ENCODE data around the gene DKKL1. TPM values are rescaled to one million over a fixed set of nuclear protein-coding genes. Genes with fewer than 3 reads are reported as not detected.
A peak's percentile ranks its signal among the peaks of the same experiment; 100 is the strongest.
"Not testable (repeated sequence)": the region's sequence is repeated elsewhere in the genome, so short reads cannot be mapped to it uniquely, and the experiment has no call there.

Gene DKKL1
- total RNA-seq, 2 donors from 2014 or later = not detected

DNA sequence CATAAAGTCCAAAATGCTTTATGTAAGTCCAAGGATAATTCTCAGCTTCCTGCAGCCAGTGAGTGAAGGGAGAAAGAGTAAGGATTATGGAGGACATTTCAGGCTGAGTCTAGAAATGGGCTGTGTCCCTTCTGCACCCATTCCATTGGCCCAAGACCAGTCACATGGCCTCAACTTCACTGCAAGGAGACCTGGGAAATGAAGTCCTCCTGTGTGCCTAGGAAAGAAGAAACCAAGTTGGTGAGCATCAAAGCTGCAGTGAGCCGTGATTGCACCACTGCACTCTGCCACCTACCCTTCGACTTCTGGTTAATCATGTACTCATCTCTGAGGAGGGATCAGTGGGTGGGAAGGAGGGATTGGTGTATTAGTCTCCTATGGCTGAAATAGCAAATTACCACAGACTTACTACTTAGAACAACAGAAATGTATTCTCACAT, 32.0 kb upstream of the DKKL1 start:
- Histone ChIP-seq H3K4me3 (no peak overlapping the region), H3K4me1 (no peaks in the 10 kb centered on the region), H3K27ac (no peak overlapping the region), H3K36me3 (replicated peaks in 1 of 2; ENCODE audit: insufficient read depth in 1 of 2, low read depth in 2 of 2) (no peaks in the 10 kb centered on the region), H3K9me3 (no peaks in the 10 kb centered on the region), H3K27me3 (no peaks in the 10 kb centered on the region)
- no peak for TF ChIP-seq POLR2A (IDR thresholded peaks at IDR 0.05)
- no peak for TF ChIP-seq CTCF (IDR thresholded peaks at IDR 0.05)
- intact Hi-C loops (cut with DNase I) = no loop called here
- peak; percentile 82 for ATAC-seq
- DNase-seq = peak; percentile 26 to 51 (median 40)
- 61 to 72% methylated on average over 2 of the region's 2 CpGs for WGBS, 2 donors

- H3K27ac ChIP-seq, ATAC-seq: not testable (repeated sequence)
- WGBS, 2 donors = 89 to 91% methylated on average over 13 of the region's 13 CpGs
These were observed 30.8 kb upstream of the DKKL1 start for GRCh38 chr19:49332691-49333417.

DNA sequence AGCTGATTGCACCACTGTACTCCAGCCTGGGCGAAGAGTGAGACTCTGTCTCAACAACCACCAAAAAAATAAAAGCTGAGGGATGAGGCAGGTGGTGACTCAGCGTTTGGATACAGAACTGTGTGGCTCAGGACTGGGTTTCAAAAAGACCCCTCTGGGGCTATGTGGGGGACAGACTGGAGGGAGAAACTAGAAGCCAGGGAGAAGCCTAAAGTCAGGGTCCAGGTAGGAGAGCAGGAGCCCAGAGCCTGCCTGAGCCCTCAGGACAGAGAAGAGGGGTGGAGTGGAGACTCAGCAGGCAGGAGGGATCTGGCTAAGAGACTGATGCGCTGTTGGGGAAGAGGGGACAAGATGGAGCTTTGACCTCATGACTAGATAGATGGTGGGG, 30.3 kb upstream of the DKKL1 start:
- Histone ChIP-seq H3K9me3 (no peaks in the 10 kb centered on the region), H3K27me3 (no peaks in the 10 kb centered on the region), H3K4me3 (no peak overlapping the region), H3K36me3 (replicated peaks in 1 of 2; ENCODE audit: insufficient read depth in 1 of 2, low read depth in 2 of 2) (no peaks in the 10 kb centered on the region), H3K4me1 (peaks cover 4% of the 10 kb centered on the region), H3K27ac (no peak overlapping the region)
- no peak for ATAC-seq
- DNase-seq = peak in 1 of 4 donors; percentile 3
- WGBS, 2 donors = 74 to 93% methylated on average over 3 of the region's 3 CpGs
- intact Hi-C loops (cut with DNase I) = no loop called here
- no peak for TF ChIP-seq CTCF (IDR thresholded peaks at IDR 0.05)
- no peak for TF ChIP-seq POLR2A (IDR thresholded peaks at IDR 0.05)

More at GRCh38 chr19:49332691-49333417, 30.8 kb upstream of the DKKL1 start:
- DNase-seq; H3K36me3 ChIP-seq (replicated peaks in 1 of 2; ENCODE audit: insufficient read depth in 1 of 2, low read depth in 2 of 2); H3K9me3 ChIP-seq; intact Hi-C loops (cut with DNase I); H3K4me1 ChIP-seq; H3K27me3 ChIP-seq; H3K4me3 ChIP-seq: not testable (repeated sequence)

GRCh38 chr19:49333811-49334288, 29.8 kb upstream of the DKKL1 start:
- ATAC-seq (no peak), DNase-seq (peak in 1 of 4 donors; percentile 11)
- H3K27me3 ChIP-seq = no peaks in the 10 kb centered on the region
- WGBS, 2 donors = 57 to 63% methylated on average over 2 to 8 of the region's 8 CpGs
- H3K27ac ChIP-seq = peak overlapping the region in 1 of 4 donors; percentile 13
- no peaks in the 10 kb centered on the region for H3K36me3 ChIP-seq (replicated peaks in 1 of 2; ENCODE audit: insufficient read depth in 1 of 2, low read depth in 2 of 2)
- intact Hi-C loops (cut with DNase I) = no loop called here
- H3K4me3 ChIP-seq = no peak overlapping the region
- no peaks in the 10 kb centered on the region for H3K9me3 ChIP-seq
- TF ChIP-seq CTCF (IDR thresholded peaks at IDR 0.05) (no peak), POLR2A (IDR thresholded peaks at IDR 0.05) (no peak)
- peaks cover 8% of the 10 kb centered on the region for H3K4me1 ChIP-seq

DNA sequence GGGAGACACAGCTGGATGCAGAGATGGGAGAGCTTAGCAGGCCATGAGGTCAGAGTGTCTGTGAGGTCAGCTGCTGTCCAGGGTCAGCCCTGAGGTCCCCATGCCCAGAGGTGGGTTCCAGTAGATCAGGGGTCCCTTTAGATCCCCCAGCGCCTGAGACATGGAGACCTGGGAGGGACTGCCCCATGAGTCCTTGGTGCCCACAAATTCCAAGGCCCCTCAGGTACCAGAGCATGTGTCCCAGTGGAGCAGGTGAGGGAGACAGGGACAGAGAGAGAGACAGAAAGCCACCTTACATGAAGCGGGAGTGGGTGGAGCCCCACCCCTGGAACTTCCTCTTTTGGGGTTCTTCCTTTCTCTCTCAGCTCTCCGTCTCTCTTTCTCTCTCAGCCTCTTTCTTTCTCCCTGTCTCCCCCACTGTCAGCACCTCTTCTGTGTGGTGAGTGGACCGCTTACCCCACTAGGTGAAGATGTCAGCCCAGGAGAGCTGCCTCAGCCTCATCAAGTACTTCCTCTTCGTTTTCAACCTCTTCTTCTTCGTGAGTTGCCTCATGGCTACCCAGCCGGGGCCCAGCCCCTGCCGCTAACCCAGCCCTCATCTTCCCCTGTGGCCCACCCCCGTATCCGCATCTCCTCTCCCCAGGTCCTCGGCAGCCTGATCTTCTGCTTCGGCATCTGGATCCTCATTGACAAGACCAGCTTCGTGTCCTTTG, 28.4 kb upstream of the DKKL1 start, which contains the start of gene CD37:
TSS of gene CD37 (plus strand) at position 336 of the 713 bp plus-strand sequence. CDS start at position 471, 135 bp downstream.
- Histone ChIP-seq H3K9me3 (no peaks in the 10 kb centered on the region), H3K36me3 (replicated peaks in 1 of 2; ENCODE audit: insufficient read depth in 1 of 2, low read depth in 2 of 2) (no peaks in the 10 kb centered on the region), H3K4me3 (no peak within 1 kb of the TSS), H3K4me1 (peaks cover 21% of the 10 kb centered on the region), H3K27ac (peak within 1 kb of the TSS in 1 of 4 donors; percentile 42), H3K27me3 (no peaks in the 10 kb centered on the region)
- DNase-seq = peak in 1 of 4 donors; percentile 11
- ATAC-seq = no peak
- WGBS, 2 donors = 63 to 77% methylated on average over 13 of the region's 13 CpGs
- peak in 1 of 3 donors; percentile 14 for TF ChIP-seq POLR2A (IDR thresholded peaks at IDR 0.05)
- TF ChIP-seq CTCF (IDR thresholded peaks at IDR 0.05) = no peak
- intact Hi-C loops (cut with DNase I) = no loop called here
